MV-4-11 (cell line): ENCODE results near the gene GHITM.
"Not testable (repeated sequence)": the region's sequence is repeated elsewhere in the genome, so short reads cannot be mapped to it uniquely, and the experiment has no call there.

Experiments
- DNase-seq: peaks from one replicate; lab custom pipeline; 2025; lab: John Stamatoyannopoulos, UW

GHITM gene

GRCh38 chr10:84176351-84176750 lies 37.0 kb downstream of the GHITM start:
- DNase-seq: no peak

- DNase-seq: no peak
Observed at GRCh38 chr10:84176836-84177474, 37.6 kb downstream of the GHITM start.

GRCh38 chr10:84177541-84178141 lies 38.3 kb downstream of the GHITM start:
- no peak for DNase-seq

GRCh38 chr10:84178160-84178609 lies 38.9 kb downstream of the GHITM start:
- no peak for DNase-seq

GRCh38 chr10:84179059-84179710 lies 39.9 kb downstream of the GHITM start:
- no peak for DNase-seq

- not testable (repeated sequence) for DNase-seq
Observed at GRCh38 chr10:84180386-84180785, 41.1 kb downstream of the GHITM start.

GRCh38 chr10:84181631-84182030 lies 42.3 kb downstream of the GHITM start:
- no peak for DNase-seq

GRCh38 chr10:84184517-84184916 lies 45.2 kb downstream of the GHITM start:
- DNase-seq: no peak

GRCh38 chr10:84185526-84186175 lies 46.3 kb downstream of the GHITM start:
- DNase-seq: no peak

GRCh38 chr10:84188815-84189214 lies 49.5 kb downstream of the GHITM start:
- DNase-seq: no peak

GRCh38 chr10:84190621-84191020 lies 51.3 kb downstream of the GHITM start:
- DNase-seq: no peak

- DNase-seq: no peak
Observed at GRCh38 chr10:84191106-84191505, 51.8 kb downstream of the GHITM start.

- DNase-seq: no peak
Observed at GRCh38 chr10:84193327-84193726, 54.0 kb downstream of the GHITM start.

- DNase-seq: no peak
Observed at GRCh38 chr10:84193846-84194423, 54.6 kb downstream of the GHITM start.

- DNase-seq: peak; percentile 28
Observed at GRCh38 chr10:84194424-84195043, 55.2 kb downstream of the GHITM start, which contains the start of gene CDHR1. TSS of gene CDHR1 (plus strand) at chr10:84194537. CDS start at chr10:84194761, 224 bp downstream.

GRCh38 chr10:84195044-84195830 lies 55.9 kb downstream of the GHITM start:
- DNase-seq: no peak

GRCh38 chr10:84196083-84196482 lies 56.8 kb downstream of the GHITM start:
- no peak for DNase-seq

- no peak for DNase-seq
Observed at GRCh38 chr10:84196941-84197340, 57.6 kb downstream of the GHITM start.

- DNase-seq: no peak
Observed at GRCh38 chr10:84197643-84198042, 58.3 kb downstream of the GHITM start.

- no peak for DNase-seq
Observed at GRCh38 chr10:84198206-84198915, 59.1 kb downstream of the GHITM start.
